ENCODE measurements around the gene PCGF5. TPM values are rescaled to one million over a fixed set of nuclear protein-coding genes. Genes with fewer than 3 reads are reported as not detected.

PCGF5 gene
- total and polyA plus RNA-seq, 2 of the 8 experiments (the other 6 are each of a cell fraction or from before 2014, with no cell fraction given), result 5.8 to 8.4 TPM

DNA sequence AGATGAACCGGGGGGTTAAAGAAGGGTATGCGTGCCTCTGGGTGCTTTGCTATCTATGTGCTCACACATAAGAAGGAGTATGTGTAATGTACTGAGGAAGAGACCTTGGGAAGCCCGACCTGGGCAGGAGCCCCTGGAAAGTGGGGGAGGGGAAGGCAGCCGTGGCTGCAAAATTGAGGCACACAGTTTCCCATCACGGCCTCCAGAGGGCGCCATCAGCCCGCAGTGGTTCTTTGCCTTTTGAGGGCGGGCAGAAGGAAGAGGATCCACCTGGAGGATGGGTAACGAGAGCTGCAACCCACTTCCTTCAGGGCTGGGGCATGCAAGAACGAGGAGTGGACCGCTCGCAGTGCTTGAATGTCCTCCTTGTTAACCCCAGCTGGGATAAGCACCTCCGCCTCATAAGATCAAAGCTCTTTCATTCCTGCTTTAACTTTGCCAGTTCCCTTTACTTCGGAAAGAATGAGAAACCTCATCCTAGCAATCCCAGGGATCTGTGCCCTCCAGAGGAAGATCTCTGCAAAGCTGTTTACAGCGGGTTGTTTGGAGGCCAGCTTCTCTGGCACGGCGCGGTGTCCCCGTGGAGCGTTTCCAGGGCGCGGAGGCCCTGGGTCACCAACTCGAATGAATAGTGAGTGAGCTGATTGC, 77.9 kb downstream of the PCGF5 start (continued):
- TF ChIP-seq HDAC2 (IDR thresholded peaks at IDR 0.05; ENCODE audit: borderline replicate concordance in 1 of 2, low read depth in 2 of 2, low read length in 2 of 2) (peak in 1 of 2 experiments; percentile 62; a peak in 2 of 4 replicates), E2F6 (IDR thresholded peaks at IDR 0.05) (0 out of 2 replicates have a peak, but pooled peaks have one; percentile 21), SIX5 (IDR thresholded peaks at IDR 0.05; ENCODE audit: low read depth, low read length) (no peak), BCL11A (IDR thresholded peaks at IDR 0.05; ENCODE audit: low read depth in 2 of 2, low read length in 2 of 2) (no peak), SIN3A (conservative IDR thresholded peaks at IDR 0.05 in 1 of 2, IDR thresholded peaks at IDR 0.05 in 1 of 2; ENCODE audit: low read depth in 1 of 2, low read length in 2 of 2) (no peak; a peak in 1 of 4 replicates), EGR1 (IDR thresholded peaks at IDR 0.05; ENCODE audit: borderline replicate concordance, low read depth, low read length) (no peak), RNF2 (IDR thresholded peaks at IDR 0.05; ENCODE audit: borderline replicate concordance, low read depth, low read length, missing control alignments, poor library complexity, severe bottlenecking) (no peak), ASH2L (IDR thresholded peaks at IDR 0.05; ENCODE audit: low read length) (peak; percentile 28), CEBPB (IDR thresholded peaks at IDR 0.05; ENCODE audit: low read depth, low read length) (no peak), CHD2 (IDR thresholded peaks at IDR 0.05; ENCODE audit: low read length) (peak; percentile 75), KDM5A (IDR thresholded peaks at IDR 0.05; ENCODE audit: low read length) (no peak), CHD1 (IDR thresholded peaks at IDR 0.05; ENCODE audit: low read depth, low read length) (no peak), POU5F1 (IDR thresholded peaks at IDR 0.05; ENCODE audit: low read depth, low read length) (no peak), KDM4A (IDR thresholded peaks at IDR 0.05; ENCODE audit: low read depth, low read length, severe bottlenecking) (peak; percentile 53), SP1 (IDR thresholded peaks at IDR 0.05; ENCODE audit: low read depth, low read length) (no peak), BRCA1 (IDR thresholded peaks at IDR 0.05; ENCODE audit: low read depth, low read length) (no peak), HDAC6 (IDR thresholded peaks at IDR 0.05; ENCODE audit: low read depth, low read length) (no peak), GTF2F1 (IDR thresholded peaks at IDR 0.05; ENCODE audit: borderline replicate concordance, low read depth, low read length) (no peak), SAP30 (IDR thresholded peaks at IDR 0.05; ENCODE audit: insufficient read depth, insufficient replicate concordance, low read length) (no peak), CBX5 (IDR thresholded peaks at IDR 0.05; ENCODE audit: low read depth, low read length) (no peak), SUZ12 (IDR thresholded peaks at IDR 0.05; ENCODE audit: low read length) (no peak), ZNF274 (IDR thresholded peaks at IDR 0.05; ENCODE audit: borderline replicate concordance, extremely low read depth, low read length) (no peak), NANOG (IDR thresholded peaks at IDR 0.05; ENCODE audit: insufficient read depth, low read depth, low read length, poor library complexity, severe bottlenecking) (peak; percentile 85), TAF1 (IDR thresholded peaks at IDR 0.05; ENCODE audit: low read depth, low read length) (0 out of 2 replicates have a peak, but pooled peaks have one; percentile 34)
